ENCODE data around the gene CHAD.

Gene CHAD

DNA sequence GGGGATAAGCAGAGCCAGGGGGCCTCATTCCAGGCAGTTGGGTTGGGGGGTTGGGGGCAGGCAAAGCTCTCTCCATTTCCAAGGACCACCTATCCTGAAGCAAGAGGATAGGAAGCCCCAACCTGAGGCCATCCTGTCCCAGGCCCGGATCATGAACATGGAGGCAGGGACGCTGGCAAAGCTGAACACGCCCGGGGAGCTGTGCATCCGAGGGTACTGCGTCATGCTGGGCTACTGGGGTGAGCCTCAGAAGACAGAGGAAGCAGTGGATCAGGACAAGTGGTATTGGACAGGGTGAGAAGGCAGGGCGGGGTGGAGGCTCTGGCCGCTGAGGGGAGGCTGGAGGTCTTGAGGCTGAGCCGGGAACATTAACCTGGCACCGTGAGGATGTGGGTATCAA lies 3.6 kb upstream of the CHAD start:
- Histone ChIP-seq H3K9me3 (ENCODE audit: low read depth, low read length) (no peaks in the 10 kb centered on the region), H3K4me3 (no peak overlapping the region), H3K9ac (ENCODE audit: insufficient read length) (no peak overlapping the region), H3K27ac (no peak overlapping the region), H3K36me3 (ENCODE audit: insufficient read depth, low read length) (no peaks in the 10 kb centered on the region)
- DNase-seq (ENCODE audit: low read depth, low spot score) = no peak
- TF ChIP-seq FOXP2 (optimal IDR thresholded peaks at IDR 0.05; ENCODE audit: control extremely low read depth, extremely low read length, insufficient read depth) = no peak
- no peak for TF ChIP-seq POLR2AphosphoS5 (IDR thresholded peaks at IDR 0.05; ENCODE audit: borderline replicate concordance, low read depth, low read length)
- TF ChIP-seq EZH2 (IDR thresholded peaks at IDR 0.05) = no peak

DNA sequence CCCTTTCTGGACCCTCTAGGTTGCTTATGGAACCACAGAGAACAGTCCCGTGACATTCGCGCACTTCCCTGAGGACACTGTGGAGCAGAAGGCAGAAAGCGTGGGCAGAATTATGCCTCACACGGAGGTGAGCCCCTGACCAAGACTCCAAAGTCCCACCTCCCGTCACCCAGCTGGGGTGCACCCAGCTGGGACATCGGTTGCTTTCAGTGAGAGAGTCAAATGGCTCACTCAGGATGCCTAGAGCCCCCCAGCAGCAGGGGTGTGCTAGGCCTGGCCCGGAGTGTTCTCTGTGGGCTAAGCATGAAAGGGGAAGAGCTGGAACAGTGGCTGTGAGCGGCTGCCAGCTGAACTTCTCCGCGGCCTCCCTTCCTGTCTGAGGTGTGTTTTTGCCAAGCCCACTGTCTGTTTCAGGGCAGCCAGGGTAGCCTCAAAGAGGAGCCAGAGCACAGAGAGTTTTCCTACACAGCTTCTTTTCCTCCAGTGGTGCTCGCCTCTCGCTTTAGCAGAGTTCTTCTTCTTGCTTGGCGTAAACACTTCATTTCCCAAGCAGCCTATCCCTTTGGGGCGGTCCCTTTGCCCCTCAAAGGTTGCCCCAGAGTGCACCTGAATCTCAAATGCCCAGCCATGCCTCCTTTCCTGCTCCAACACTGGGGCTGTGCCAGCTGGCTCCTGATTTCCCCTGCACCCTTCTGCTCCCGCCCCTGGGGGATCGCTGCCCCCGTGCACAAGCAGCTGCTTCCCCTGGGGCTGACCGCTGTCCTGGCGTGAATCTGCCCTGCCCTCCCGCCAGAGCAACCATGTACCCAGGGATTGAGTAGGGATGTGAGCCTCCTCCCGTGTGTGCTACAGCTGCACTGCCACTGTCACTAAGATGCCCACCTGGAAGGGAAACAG lies 2.6 kb upstream of the CHAD start:
- H3K27ac ChIP-seq = no peak overlapping the region
- H3K4me3 ChIP-seq = no peak overlapping the region
- no peak for TF ChIP-seq POLR2AphosphoS5 (IDR thresholded peaks at IDR 0.05; ENCODE audit: borderline replicate concordance, low read depth, low read length)
- TF ChIP-seq EZH2 (IDR thresholded peaks at IDR 0.05) = no peak
- no peaks in the 10 kb centered on the region for H3K9me3 ChIP-seq (ENCODE audit: low read depth, low read length)
- H3K36me3 ChIP-seq (ENCODE audit: insufficient read depth, low read length) = no peaks in the 10 kb centered on the region
- no peak for DNase-seq (ENCODE audit: low read depth, low spot score)
- no peak overlapping the region for H3K9ac ChIP-seq (ENCODE audit: insufficient read length)

DNA sequence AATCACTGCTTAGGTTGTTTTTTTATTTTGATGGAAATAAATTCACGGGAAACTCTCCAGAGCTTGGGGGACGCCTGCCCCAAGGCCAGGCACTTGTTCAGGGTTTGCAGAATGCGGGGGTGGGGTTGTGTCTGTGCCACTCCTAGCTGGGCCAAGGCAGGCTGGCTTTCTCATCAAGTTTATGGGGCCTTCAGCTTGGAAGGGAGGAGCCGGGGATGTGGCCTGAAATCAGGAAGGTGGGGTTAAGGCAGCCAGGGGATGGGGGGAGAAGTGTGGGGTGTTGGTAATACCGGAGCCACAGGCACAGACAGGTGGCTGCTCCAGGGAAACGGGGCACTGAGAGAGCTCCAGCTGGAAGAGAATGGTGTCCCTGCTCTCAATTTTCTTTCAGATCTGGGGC lies 1.7 kb upstream of the CHAD start:
- Histone ChIP-seq H3K36me3 (ENCODE audit: insufficient read depth, low read length) (no peaks in the 10 kb centered on the region), H3K27ac (no peak overlapping the region), H3K9ac (ENCODE audit: insufficient read length) (no peak overlapping the region), H3K4me3 (no peak overlapping the region), H3K9me3 (ENCODE audit: low read depth, low read length) (no peaks in the 10 kb centered on the region)
- TF ChIP-seq FOXP2 (optimal IDR thresholded peaks at IDR 0.05; ENCODE audit: control extremely low read depth, extremely low read length, insufficient read depth) = no peak
- TF ChIP-seq EZH2 (IDR thresholded peaks at IDR 0.05) = no peak
- no peak for TF ChIP-seq POLR2AphosphoS5 (IDR thresholded peaks at IDR 0.05; ENCODE audit: borderline replicate concordance, low read depth, low read length)
- no peak for DNase-seq (ENCODE audit: low read depth, low spot score)

DNA sequence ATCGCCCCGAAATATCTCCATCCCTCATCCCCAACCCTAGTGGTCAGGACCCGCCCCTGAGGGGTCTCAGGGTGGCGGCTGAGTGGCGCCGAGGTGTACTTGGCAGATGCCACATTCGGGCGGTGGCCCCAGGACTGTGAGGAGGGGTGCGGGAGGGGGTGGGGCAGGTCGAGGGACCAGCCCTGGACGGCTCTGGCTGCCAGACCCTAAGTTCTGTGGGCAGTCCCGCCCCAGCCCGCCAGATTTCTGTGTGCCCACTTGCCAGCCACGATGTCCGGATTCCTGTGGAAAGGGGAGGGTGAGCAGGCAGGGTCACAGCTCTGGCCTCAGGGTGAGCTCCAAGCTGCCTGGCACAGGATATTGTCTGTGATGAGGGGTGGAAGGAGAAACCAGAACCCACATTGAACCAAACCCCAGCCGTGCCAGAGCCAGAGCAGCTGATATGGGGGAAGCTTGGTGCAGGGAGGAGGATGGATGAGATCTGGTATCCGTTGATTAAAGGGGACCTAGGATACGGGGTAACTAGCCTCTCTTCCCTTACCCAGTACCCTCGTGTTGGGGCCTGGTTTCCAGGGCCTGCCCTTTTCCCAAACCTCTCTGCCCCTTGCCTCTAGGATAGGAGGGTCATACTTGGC lies 1.1 kb upstream of the CHAD start:
- Histone ChIP-seq H3K9me3 (ENCODE audit: low read depth, low read length) (no peaks in the 10 kb centered on the region), H3K4me3 (no peak overlapping the region)
- TF ChIP-seq POLR2AphosphoS5 (IDR thresholded peaks at IDR 0.05; ENCODE audit: borderline replicate concordance, low read depth, low read length) = no peak
- no peak for TF ChIP-seq EZH2 (IDR thresholded peaks at IDR 0.05)
- TF ChIP-seq FOXP2 (optimal IDR thresholded peaks at IDR 0.05; ENCODE audit: control extremely low read depth, extremely low read length, insufficient read depth) = no peak

DNA sequence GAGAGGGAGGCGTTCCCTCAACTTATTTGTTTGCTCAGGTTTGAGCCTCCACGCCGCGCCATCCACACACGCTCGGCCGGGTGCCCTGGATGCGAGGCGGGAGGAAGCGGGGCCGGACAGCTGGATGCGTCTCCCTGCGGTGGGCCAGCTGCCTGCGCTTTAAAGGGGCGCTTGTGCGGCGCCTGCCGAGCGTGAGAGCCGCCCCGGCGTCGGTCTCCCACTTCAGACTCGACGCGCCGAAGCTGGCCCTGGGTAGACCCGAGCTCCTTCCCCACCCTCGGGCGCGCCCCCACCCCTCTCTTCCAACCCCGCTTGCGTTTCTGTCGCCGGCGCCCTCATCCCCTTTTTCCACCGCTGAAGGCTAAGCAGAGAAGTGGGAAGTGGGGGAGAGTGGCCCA lies 527 bp upstream of the CHAD start:
- H3K9me3 ChIP-seq (ENCODE audit: low read depth, low read length) = no peaks in the 10 kb centered on the region
- no peak for TF ChIP-seq FOXP2 (optimal IDR thresholded peaks at IDR 0.05; ENCODE audit: control extremely low read depth, extremely low read length, insufficient read depth)
- no peak for TF ChIP-seq EZH2 (IDR thresholded peaks at IDR 0.05)
- no peak for TF ChIP-seq POLR2AphosphoS5 (IDR thresholded peaks at IDR 0.05; ENCODE audit: borderline replicate concordance, low read depth, low read length)
- no peak overlapping the region for H3K9ac ChIP-seq (ENCODE audit: insufficient read length)
- H3K4me3 ChIP-seq = no peak overlapping the region
- H3K27ac ChIP-seq = no peak overlapping the region
- no peaks in the 10 kb centered on the region for H3K36me3 ChIP-seq (ENCODE audit: insufficient read depth, low read length)
- no peak for DNase-seq (ENCODE audit: low read depth, low spot score)

More for the DNA sequence above, 1.1 kb upstream of the CHAD start:
- Histone ChIP-seq H3K36me3 (ENCODE audit: insufficient read depth, low read length) (no peaks in the 10 kb centered on the region), H3K27ac (no peak overlapping the region), H3K9ac (ENCODE audit: insufficient read length) (no peak overlapping the region)
- no peak for DNase-seq (ENCODE audit: low read depth, low spot score)

DNA sequence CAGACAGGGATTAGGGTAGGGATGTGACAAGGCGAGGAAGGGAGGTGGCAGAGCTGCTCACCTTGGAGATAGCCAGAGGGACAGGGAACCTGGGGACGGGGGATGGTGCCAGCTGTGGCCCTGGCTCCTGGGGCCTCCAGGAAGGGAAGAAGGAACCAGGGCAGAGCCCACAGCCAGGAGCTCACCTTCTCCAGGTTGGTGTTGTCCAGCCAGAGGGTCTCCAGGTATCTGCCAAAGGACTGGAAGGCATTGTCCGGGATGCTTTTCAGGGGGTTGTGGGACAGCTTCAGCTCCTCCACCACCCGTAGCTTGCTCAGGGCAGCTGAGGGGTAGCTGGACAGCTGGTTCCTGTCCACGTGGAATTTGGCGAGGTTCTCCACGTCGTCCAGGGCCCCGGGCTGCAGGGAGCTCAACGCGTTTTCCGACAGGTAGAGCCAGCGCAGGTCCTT lies 801 bp downstream of the CHAD start:
- no peak for DNase-seq (ENCODE audit: low read depth, low spot score)
- Histone ChIP-seq H3K9me3 (ENCODE audit: low read depth, low read length) (no peaks in the 10 kb centered on the region), H3K9ac (ENCODE audit: insufficient read length) (no peak overlapping the region), H3K36me3 (ENCODE audit: insufficient read depth, low read length) (no peaks in the 10 kb centered on the region), H3K27ac (no peak overlapping the region), H3K4me3 (no peak overlapping the region)
- TF ChIP-seq POLR2AphosphoS5 (IDR thresholded peaks at IDR 0.05; ENCODE audit: borderline replicate concordance, low read depth, low read length) = no peak
- TF ChIP-seq EZH2 (IDR thresholded peaks at IDR 0.05) = no peak
- no peak for TF ChIP-seq FOXP2 (optimal IDR thresholded peaks at IDR 0.05; ENCODE audit: control extremely low read depth, extremely low read length, insufficient read depth)

DNA sequence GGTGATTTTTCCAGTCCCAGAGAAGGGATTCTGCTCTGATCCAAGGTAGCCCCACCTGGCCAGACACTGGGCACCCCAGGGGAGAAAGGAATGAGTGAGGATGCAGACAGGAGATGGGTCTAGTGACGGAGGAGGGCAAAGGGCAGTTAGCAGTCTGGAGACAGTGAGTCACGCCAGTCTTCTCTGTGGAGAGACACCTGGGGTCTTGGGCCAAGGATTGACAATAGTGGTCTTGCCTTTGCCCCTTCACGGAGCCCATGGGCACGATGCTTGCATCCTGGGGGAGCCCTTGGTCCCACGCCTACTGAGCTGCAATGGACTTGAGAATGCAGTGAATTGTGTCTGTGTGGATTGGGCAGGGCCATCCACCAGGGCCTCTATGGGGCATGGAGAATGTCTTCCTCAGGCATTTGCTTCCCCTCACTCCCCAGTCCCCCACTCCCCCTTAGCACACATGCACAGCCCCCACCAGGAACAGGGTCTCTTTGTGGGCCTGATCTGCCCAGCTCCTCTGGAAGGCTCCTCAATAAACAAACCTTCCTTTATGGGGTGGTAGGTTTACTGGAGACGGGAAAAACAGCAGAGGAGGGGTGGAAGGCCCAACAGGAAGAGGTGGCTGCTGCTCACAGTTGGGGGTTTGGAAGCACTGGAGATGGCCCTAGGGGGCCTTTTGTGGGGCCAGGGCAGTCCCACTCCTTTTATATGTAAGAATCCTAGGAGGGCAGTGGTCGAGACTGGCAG lies 1.4 kb downstream of the CHAD start:
- Histone ChIP-seq H3K4me3 (no peak overlapping the region), H3K9me3 (ENCODE audit: low read depth, low read length) (no peaks in the 10 kb centered on the region), H3K27ac (no peak overlapping the region), H3K9ac (ENCODE audit: insufficient read length) (no peak overlapping the region), H3K36me3 (ENCODE audit: insufficient read depth, low read length) (no peaks in the 10 kb centered on the region)
- TF ChIP-seq EZH2 (IDR thresholded peaks at IDR 0.05) = no peak
- no peak for TF ChIP-seq FOXP2 (optimal IDR thresholded peaks at IDR 0.05; ENCODE audit: control extremely low read depth, extremely low read length, insufficient read depth)
- no peak for TF ChIP-seq POLR2AphosphoS5 (IDR thresholded peaks at IDR 0.05; ENCODE audit: borderline replicate concordance, low read depth, low read length)
- no peak for DNase-seq (ENCODE audit: low read depth, low spot score)
